SK-N-MC (cell line): ENCODE results near the gene TGFBI.

Experiments
- DNase-seq: peaks from one replicate; pipeline ENCODE4 v3.0.0-alpha.2; 2011; ENCODE audit warnings: low read depth, low spot score
- H3K27ac ChIP-seq: fragments of 200-600 bp; sonication (generic); 2 replicates; pipeline ENCODE4 v1.5.1; 2016; ENCODE audit warnings: mixed run types
- H3K36me3 ChIP-seq: fragments of 200-600 bp; sonication (generic); 2 replicates; pipeline ENCODE4 v1.6.1; 2017; ENCODE audit warnings: antibody characterized with exemption, low read length, mixed read lengths; ENCODE audit not compliant: insufficient read depth
- H3K4me3 ChIP-seq: fragments of 200-600 bp; sonication (generic); 2 replicates; pipeline ENCODE4 v1.5.1; 2016
- H3K9ac ChIP-seq: fragments of 200-600 bp; sonication (generic); 2 replicates; pipeline ENCODE4 v1.8.0; 2017; ENCODE audit warnings: mixed run types, mixed read lengths; ENCODE audit not compliant: insufficient read length
- H3K9me3 ChIP-seq: fragments of 200-600 bp; sonication (generic); 2 replicates; pipeline ENCODE4 v1.6.1; 2017; ENCODE audit warnings: low read depth, mild to moderate bottlenecking, antibody characterized with exemption, low read length, moderate library complexity, mixed read lengths
- EZH2 ChIP-seq: fragments of 200-600 bp; sonication (generic); IDR thresholded peaks from one replicate; pipeline ENCODE4 v1.6.1; 2017; ENCODE audit warnings: antibody characterized with exemption
- FOXP2 ChIP-seq: optimal IDR thresholded peaks from 2 replicates; pipeline ENCODE3; 2011; ENCODE audit warnings: mild to moderate bottlenecking, moderate library complexity; ENCODE audit not compliant: insufficient read depth; ENCODE audit errors: extremely low read length, control extremely low read depth
- POLR2AphosphoS5 ChIP-seq: IDR thresholded peaks from 2 replicates; pipeline ENCODE4 v1.6.1; 2012; ENCODE audit warnings: mild to moderate bottlenecking, low read depth, low read length, borderline replicate concordance

TGFBI gene

DNA sequence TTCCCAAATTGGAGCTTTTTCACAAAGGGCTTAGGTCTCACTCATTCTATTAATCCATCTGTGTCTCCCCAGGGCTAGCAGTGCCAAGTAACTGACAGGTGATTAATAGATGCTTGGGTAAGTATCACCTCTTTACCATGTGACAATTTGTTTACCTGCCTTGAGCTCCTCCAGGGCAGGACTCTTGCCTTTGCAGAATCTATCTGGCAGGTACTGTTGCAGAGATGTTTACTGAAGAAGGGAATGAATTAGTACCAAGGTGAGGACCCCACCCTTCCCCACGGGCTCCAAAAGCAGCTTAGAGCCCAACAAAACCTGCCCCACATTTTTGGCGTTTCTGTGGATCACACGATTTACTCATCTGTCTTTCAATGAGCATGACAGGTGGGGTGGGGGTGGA lies 698 bp upstream of the TGFBI start:
- Histone ChIP-seq H3K27ac (no peak overlapping the region), H3K9ac (no peak overlapping the region), H3K9me3 (no peaks in the 10 kb centered on the region), H3K36me3 (no peaks in the 10 kb centered on the region), H3K4me3 (no peak overlapping the region)
- no peak for DNase-seq
- TF ChIP-seq EZH2 (no peak), FOXP2 (no peak), POLR2AphosphoS5 (no peak)

DNA sequence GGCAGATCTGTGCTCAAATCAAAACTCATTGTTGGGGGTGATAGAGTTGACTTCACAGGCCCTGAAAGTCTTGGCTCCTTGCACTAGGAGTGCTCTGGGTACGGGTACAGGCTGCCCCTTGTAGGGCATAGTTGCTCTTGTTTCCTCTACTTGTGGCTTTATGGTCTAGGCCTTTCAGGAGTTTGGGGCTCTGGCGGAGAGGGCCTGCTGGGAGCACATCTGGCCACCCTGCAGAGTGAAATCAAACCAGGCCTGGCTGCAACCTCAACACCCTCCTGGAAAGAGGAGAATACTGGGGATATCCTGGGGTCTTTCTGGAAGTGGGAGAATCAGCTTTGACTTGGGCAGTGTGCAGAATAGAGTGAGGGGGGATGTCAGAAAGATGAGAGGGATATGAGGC lies 1.5 kb downstream of the TGFBI start:
- H3K36me3 ChIP-seq, result no peaks in the 10 kb centered on the region
- TF ChIP-seq FOXP2 (no peak), POLR2AphosphoS5 (no peak), EZH2 (no peak)
- H3K27ac ChIP-seq, result no peak overlapping the region
- H3K9me3 ChIP-seq, result no peaks in the 10 kb centered on the region
- DNase-seq, result no peak
- no peak overlapping the region for H3K9ac ChIP-seq
- H3K4me3 ChIP-seq, result no peak overlapping the region

DNA sequence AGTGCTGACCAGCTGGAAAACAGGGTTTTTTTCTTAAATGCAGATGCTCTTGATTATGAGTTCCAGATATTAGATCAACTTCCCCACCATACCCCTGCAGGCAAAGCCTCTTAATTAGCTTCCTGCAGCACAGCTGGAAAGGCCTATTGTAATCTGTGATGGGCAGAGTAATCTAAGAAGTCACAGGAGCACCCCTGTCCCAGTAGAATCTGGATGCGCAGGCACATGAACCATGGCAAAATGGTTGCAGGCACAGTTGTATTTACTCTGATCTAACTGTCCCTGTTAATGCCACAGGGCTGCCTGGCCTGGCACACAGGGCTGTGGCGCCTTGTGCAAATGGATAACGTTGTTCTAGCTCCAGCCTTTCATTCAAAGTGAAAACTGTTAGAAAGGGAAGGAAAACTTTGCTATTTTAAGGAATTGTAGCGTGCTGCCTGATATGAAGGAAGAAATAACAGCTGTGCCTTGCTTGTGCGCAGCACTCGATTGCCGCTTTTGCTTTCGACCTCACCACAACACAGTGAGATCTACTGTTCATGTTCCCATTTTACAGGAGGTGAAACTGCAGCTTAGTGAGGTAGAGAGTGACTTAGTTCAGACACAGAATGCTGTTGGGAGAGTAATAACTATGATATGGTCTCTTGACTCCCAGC lies 2.3 kb downstream of the TGFBI start:
- H3K27ac ChIP-seq, result no peak overlapping the region
- no peak for DNase-seq
- H3K9me3 ChIP-seq, result no peaks in the 10 kb centered on the region
- H3K4me3 ChIP-seq, result no peak overlapping the region
- no peaks in the 10 kb centered on the region for H3K36me3 ChIP-seq
- TF ChIP-seq FOXP2 (no peak), POLR2AphosphoS5 (no peak), EZH2 (no peak)
- H3K9ac ChIP-seq, result no peak overlapping the region

DNA sequence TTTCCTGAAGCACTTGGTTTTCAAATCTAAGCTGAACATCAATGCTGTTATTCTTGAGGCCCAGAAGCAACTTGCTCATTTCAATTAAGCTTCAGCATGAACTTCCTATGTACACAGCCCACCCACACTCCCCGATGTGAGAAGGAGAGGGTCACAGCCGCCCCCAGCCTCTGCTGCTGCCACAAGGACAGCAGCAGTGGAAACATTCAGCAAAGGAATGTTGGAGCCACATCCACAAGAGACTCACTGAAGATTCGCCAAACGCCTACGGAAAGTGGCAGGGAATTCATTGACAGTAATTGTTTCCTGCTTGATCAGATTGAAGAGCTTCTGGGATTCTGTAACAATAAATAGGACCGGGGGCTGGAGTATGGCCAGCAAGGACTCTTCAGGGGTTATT lies 2.9 kb downstream of the TGFBI start:
- no peak for DNase-seq
- Histone ChIP-seq H3K9me3 (no peaks in the 10 kb centered on the region), H3K9ac (no peak overlapping the region), H3K4me3 (no peak overlapping the region), H3K36me3 (no peaks in the 10 kb centered on the region), H3K27ac (no peak overlapping the region)
- TF ChIP-seq EZH2 (no peak), FOXP2 (no peak), POLR2AphosphoS5 (no peak)

DNA sequence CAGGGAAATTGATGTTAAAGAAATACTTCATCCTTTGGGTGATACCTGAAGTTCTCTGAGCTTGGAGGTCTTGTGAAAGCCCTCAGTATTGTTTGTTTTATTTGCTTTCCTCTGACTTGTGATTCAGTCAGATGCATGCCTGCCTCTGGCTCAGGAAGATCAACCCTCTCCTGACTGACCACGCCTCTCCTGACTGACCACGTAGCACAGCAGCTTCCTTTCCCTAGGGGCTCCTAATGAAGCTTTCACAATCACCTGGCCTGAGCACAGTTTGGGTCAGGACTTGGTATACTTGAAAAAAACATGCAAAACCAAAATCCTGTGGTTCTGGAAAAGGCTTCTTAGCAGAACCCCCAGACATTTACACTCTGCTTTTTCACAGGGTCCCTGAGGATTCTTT lies 3.8 kb downstream of the TGFBI start:
- Histone ChIP-seq H3K27ac (no peak overlapping the region), H3K36me3 (no peaks in the 10 kb centered on the region), H3K9ac (no peak overlapping the region), H3K4me3 (no peak overlapping the region), H3K9me3 (no peaks in the 10 kb centered on the region)
- TF ChIP-seq EZH2, result no peak
- no peak for TF ChIP-seq FOXP2
- no peak for TF ChIP-seq POLR2AphosphoS5
- DNase-seq, result no peak

DNA sequence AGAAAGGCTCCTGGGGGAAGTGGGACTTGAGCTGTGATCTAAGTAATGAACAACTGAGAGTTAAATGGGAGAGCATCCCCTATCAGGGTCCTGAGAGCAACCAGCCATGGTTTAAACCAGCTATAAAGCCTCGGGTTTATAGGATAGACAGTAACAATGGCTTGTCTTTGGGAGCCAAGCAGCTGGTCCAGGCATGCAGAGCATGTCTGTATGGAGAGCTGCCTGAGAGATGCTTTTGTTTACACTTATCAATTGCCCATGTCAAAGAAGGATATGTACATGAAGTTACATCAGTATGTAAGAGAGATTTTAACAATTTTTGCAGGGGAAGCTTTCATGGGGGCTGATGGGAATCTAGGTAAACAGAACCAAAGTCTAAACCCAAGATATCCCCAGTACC lies 4.4 kb downstream of the TGFBI start:
- Histone ChIP-seq H3K36me3 (no peaks in the 10 kb centered on the region), H3K9me3 (no peaks in the 10 kb centered on the region), H3K27ac (no peak overlapping the region), H3K9ac (no peak overlapping the region), H3K4me3 (no peak overlapping the region)
- TF ChIP-seq POLR2AphosphoS5 (no peak), FOXP2 (no peak)
- DNase-seq, result no peak

DNA sequence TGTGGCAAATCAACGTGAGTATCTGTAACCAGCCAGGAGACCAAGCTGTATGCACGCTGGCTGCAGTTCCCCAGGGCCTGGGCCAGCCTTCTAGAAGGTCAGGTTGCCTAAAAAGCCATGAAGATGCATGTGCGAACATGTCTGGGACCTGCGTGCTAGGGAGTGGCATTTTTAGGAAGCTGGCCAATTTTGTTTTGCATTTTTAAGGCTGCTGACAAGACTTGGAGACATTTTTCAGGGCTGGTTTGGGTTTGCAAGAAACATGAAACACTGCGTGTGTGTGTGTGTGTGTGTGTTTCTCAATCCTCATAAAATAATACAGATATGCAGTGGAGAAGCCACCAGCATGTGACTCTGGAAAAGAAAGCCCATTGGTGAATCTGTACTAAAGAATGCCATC lies 5.1 kb downstream of the TGFBI start:
- Histone ChIP-seq H3K4me3 (no peak overlapping the region), H3K9me3 (no peaks in the 10 kb centered on the region), H3K36me3 (no peaks in the 10 kb centered on the region), H3K9ac (no peak overlapping the region), H3K27ac (no peak overlapping the region)
- TF ChIP-seq FOXP2, result no peak
- TF ChIP-seq EZH2, result no peak
- TF ChIP-seq POLR2AphosphoS5, result no peak
- no peak for DNase-seq

DNA sequence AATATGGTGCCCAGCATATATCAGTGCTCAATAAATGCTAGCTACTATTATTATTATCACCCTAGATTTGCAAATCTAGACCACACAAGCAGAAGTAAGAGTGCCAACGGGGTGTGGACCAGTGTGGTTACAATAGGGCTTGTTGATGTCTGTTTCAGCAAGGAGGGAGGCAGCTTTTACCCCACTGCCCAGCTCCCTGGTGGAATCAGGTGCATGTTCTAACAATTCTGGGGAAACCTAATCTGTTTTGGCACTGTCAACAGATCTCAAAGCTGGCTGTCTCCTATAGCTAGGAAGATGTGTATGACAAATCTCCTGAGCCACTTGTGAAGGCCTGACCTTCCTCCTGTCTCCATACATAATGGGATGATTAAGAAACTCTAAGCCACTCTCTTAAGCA lies 5.7 kb downstream of the TGFBI start:
- Histone ChIP-seq H3K9ac (no peak overlapping the region), H3K4me3 (no peak overlapping the region), H3K27ac (no peak overlapping the region), H3K36me3 (no peaks in the 10 kb centered on the region), H3K9me3 (no peaks in the 10 kb centered on the region)
- TF ChIP-seq POLR2AphosphoS5 (no peak), EZH2 (no peak), FOXP2 (no peak)
- DNase-seq, result no peak

DNA sequence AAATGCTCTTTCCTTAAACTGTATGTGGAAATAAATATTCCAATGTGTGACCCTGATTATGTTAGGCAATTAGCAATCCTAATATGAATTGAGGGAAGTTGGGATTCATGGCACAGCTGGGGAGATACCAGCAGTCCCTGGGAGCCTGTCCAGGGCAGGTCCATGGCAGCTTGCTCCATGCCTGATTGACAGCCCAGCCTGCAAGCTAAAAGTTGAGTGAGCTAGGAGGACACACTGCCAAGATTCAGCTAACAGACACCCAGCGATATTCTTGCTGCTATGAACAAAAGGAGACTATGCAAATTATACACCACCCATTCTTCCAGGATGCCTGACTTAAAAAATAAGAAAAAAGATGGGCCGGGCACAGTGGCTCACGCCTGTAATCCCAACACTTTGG lies 6.2 kb downstream of the TGFBI start:
- TF ChIP-seq POLR2AphosphoS5 (no peak), FOXP2 (no peak)
- Histone ChIP-seq H3K4me3 (no peak overlapping the region), H3K27ac (no peak overlapping the region), H3K9me3 (no peaks in the 10 kb centered on the region), H3K9ac (no peak overlapping the region), H3K36me3 (no peaks in the 10 kb centered on the region)
- no peak for DNase-seq

DNA sequence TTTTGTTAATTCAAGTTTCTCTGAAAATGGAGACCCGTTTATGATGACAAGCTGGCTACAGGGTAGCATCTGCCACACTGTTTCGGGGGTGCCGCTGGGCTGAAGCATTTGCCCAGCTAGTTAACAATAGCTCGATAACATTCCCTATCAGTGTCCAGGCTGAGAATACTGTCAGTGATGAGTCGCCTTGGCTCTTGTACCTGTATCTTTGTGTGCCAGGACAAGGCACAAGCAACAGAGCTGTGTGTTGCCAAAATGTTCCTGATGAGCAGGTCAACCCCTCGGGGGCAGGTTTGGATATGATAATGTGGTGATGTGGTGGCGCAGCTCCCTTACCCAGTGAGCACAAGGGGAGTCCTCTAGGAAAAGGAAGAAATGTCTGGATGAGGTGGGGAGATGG lies 7.0 kb downstream of the TGFBI start:
- no peak overlapping the region for H3K27ac ChIP-seq
- TF ChIP-seq POLR2AphosphoS5 (no peak), EZH2 (no peak), FOXP2 (no peak)

More for the DNA sequence above, 7.0 kb downstream of the TGFBI start:
- Histone ChIP-seq H3K9me3 (no peaks in the 10 kb centered on the region), H3K9ac (no peak overlapping the region), H3K4me3 (no peak overlapping the region), H3K36me3 (no peaks in the 10 kb centered on the region)
- no peak for DNase-seq
